H1 (cell line): ENCODE data around the gene LPCAT1. TPM values are rescaled to one million over a fixed set of nuclear protein-coding genes. Genes with fewer than 3 reads are reported as not detected.

Experiments
- ATF2 ChIP-seq: IDR thresholded peaks from 2 replicates; pipeline ENCODE4 v1.6.1; 2012; ENCODE audit warnings: low read length, inconsistent platforms
- NANOG ChIP-seq: IDR thresholded peaks from 2 replicates; pipeline ENCODE4 v1.6.1; 2011; ENCODE audit warnings: low read length, low read depth, mild to moderate bottlenecking, inconsistent platforms; ENCODE audit not compliant: insufficient read depth, poor library complexity, severe bottlenecking
- RBBP5 ChIP-seq: IDR thresholded peaks from 2 replicates; pipeline ENCODE4 v1.7.1; 2012; ENCODE audit warnings: low read depth, mild to moderate bottlenecking, inconsistent platforms, low read length, moderate library complexity, borderline replicate concordance
- polyA plus RNA-seq, 7 experiments: library from polyadenylated mRNA; depleted of rRNA in 3 of 7; stranded (reverse) in 5 of 7; unstranded in 2 of 7; fragments of >200 nt in 5 of 7; fragments of 200-250 nt in 2 of 7; gene quantifications; 1 replicate in 5 of 7; 2 replicates in 1 of 7; 4 replicates in 1 of 7; pipeline versions ENCODE4 v1.2.1 to v1.2.3, GENCODE V29; 2011 to 2013; ENCODE audit warnings: missing spikeins in 2 of 7, mixed read lengths in 2 of 7
- total RNA-seq: library from RNA; stranded (reverse); fragmentation: NEBNext Ultra II Directional; extraction: Animal tissue kit (Norgen Biotek cat#: 25700); gene quantifications from 2 replicates; pipeline ENCODE4 v1.2.1, GENCODE V29; 2021

LPCAT1 gene
- total and polyA plus RNA-seq, 2 of the 8 experiments (the other 6 are each of a cell fraction or from before 2014, with no cell fraction given), result 107 to 260 TPM

GRCh38 chr5:1485579-1486118 lies 38.1 kb downstream of the LPCAT1 start (continued):
- TF ChIP-seq RBBP5 (no peak), ATF2 (no peak), NANOG (no peak)
